ENCODE data around the gene PTPRT. TPM values are rescaled to one million over a fixed set of nuclear protein-coding genes. Genes with fewer than 3 reads are reported as not detected.

Gene PTPRT
- total RNA-seq, 1 experiment from 2014 or later, result not detected

GRCh38 chr20:42118001-42118400 lies 1071.7 kb downstream of the PTPRT start:
- Histone ChIP-seq H3K4me1 (ENCODE audit: control insufficient read depth in 1 of 2, insufficient read depth in 2 of 2, low read length in 2 of 2) (no peaks in the 10 kb centered on the region), H4K20me1 (ENCODE audit: insufficient read depth) (no peaks in the 10 kb centered on the region), H3K4me3 (replicated peaks in 1 of 2; ENCODE audit: low read depth in 1 of 2, low read length in 2 of 2) (no peak overlapping the region), H3K9me2 (ENCODE audit: insufficient read depth) (no peaks in the 10 kb centered on the region), H3K27ac (ENCODE audit: low read depth, low read length) (no peak overlapping the region), H3K4me2 (ENCODE audit: low read length) (no peak overlapping the region), H3K36me3 (ENCODE audit: control insufficient read depth in 1 of 2, insufficient read depth in 2 of 2, low read length in 2 of 2) (no peaks in the 10 kb centered on the region), H3K9me3 (ENCODE audit: control insufficient read depth in 1 of 2, insufficient read depth in 1 of 2, low read depth in 1 of 2, low read length in 2 of 2) (peaks cover 5 to 8% of the 10 kb centered on the region in 2 experiments; a peak in 2 of 4 replicates), H3K27me3 (ENCODE audit: insufficient read depth, low read length) (no peaks in the 10 kb centered on the region), H3K79me2 (ENCODE audit: insufficient read depth, low read length) (no peaks in the 10 kb centered on the region), H2AFZ (ENCODE audit: low read depth, low read length, poor library complexity, severe bottlenecking) (no peak overlapping the region), H3K9ac (ENCODE audit: low read length) (no peak overlapping the region)
- TF ChIP-seq TCF7L2 (IDR thresholded peaks at IDR 0.05; ENCODE audit: borderline replicate concordance, extremely low read depth, insufficient read depth, insufficient read length) (no peak), POLR2A (IDR thresholded peaks at IDR 0.05; ENCODE audit: borderline replicate concordance, extremely low read depth, insufficient read depth, insufficient read length) (no peak), EGR1 (IDR thresholded peaks at IDR 0.05; ENCODE audit: low read depth) (no peak), FOSL1 (IDR thresholded peaks at IDR 0.05; ENCODE audit: low read depth) (no peak), POLR2AphosphoS5 (IDR thresholded peaks at IDR 0.05; ENCODE audit: low read depth, low read length) (no peak), SP1 (IDR thresholded peaks at IDR 0.05; ENCODE audit: low read depth) (no peak), ZBTB33 (IDR thresholded peaks at IDR 0.05; ENCODE audit: extremely low read depth, insufficient replicate concordance, low read length) (no peak), ZNF274 (IDR thresholded peaks at IDR 0.05; ENCODE audit: low read depth, low read length) (no peak), REST (IDR thresholded peaks at IDR 0.05; ENCODE audit: low read depth) (no peak), CEBPB (IDR thresholded peaks at IDR 0.05; ENCODE audit: low read depth) (no peak), JUND (IDR thresholded peaks at IDR 0.05) (no peak), EZH2 (IDR thresholded peaks at IDR 0.05) (no peak), MAX (IDR thresholded peaks at IDR 0.05) (no peak), YY1 (IDR thresholded peaks at IDR 0.05; ENCODE audit: extremely low read depth, insufficient replicate concordance, low read depth, low read length) (no peak)
- POLR2A ChIA-PET, result no interaction called here
- ATAC-seq, result no peak
- RAD21 ChIA-PET (ENCODE audit: low non-redundant PET in 1 of 2, low total read pairs in 2 of 2, uncharacterized antibody in 2 of 2, unreplicated experiment in 2 of 2), result no interaction called here
- intact Hi-C loops (cut with micrococcal nuclease), result no loop called here
- DNase-seq (ENCODE audit: low read depth, low spot score), result no peak
- CTCF ChIA-PET, result no interaction called here
- BruUV-seq (replicated peaks), result no TSS peak

Measured in HCT116 (cell line).